Fibroblast of lung (primary cell): ENCODE measurements around the gene SLC9A3. TPM values are rescaled to one million over a fixed set of nuclear protein-coding genes. Genes with fewer than 3 reads are reported as not detected.

ENCODE experiments used
- DNase-seq, 2 donors: peaks; one replicate each; pipeline versions ENCODE4 v3.0.0 to v3.0.0-alpha.2; 2010; ENCODE audit warnings: low read depth in 2 of 2
- H2AFZ ChIP-seq: 2 replicates; pipeline ENCODE4 v1.5.1; 2012; ENCODE audit warnings: low read length, control low read depth, inconsistent platforms
- H3K27ac ChIP-seq: 2 replicates; pipeline ENCODE4 v1.5.1; 2011; ENCODE audit warnings: low read length, control low read depth; ENCODE audit not compliant: insufficient read depth
- H3K27me3 ChIP-seq: 2 replicates; pipeline ENCODE4 v1.5.1; 2011; ENCODE audit warnings: mild to moderate bottlenecking, low read length; ENCODE audit not compliant: control insufficient read depth, insufficient read depth
- H3K36me3 ChIP-seq: 2 replicates; pipeline ENCODE4 v1.5.1; 2011; ENCODE audit warnings: low read length; ENCODE audit not compliant: control insufficient read depth, insufficient read depth
- H3K4me1 ChIP-seq: 2 replicates; pipeline ENCODE4 v1.5.1; 2011; ENCODE audit warnings: low read length; ENCODE audit not compliant: control insufficient read depth, insufficient read depth; ENCODE audit errors: extremely low read depth
- H3K4me2 ChIP-seq: 2 replicates; pipeline ENCODE4 v1.5.1; 2011; ENCODE audit warnings: low read length, control low read depth; ENCODE audit not compliant: insufficient read depth; ENCODE audit errors: extremely low read depth
- H3K4me3 ChIP-seq, 4 experiments: fragments of 200-600 bp in 1 of 4; sonication (generic) in 1 of 4; replicated peaks in 1 of 4; 2 replicates each; pipeline ENCODE4 v1.5.1; 2011 to 2016; ENCODE audit warnings: low read length in 4 of 4, low read depth in 3 of 4, mild to moderate bottlenecking in 3 of 4, control low read depth in 2 of 4, inconsistent platforms in 1 of 4, mixed read lengths in 1 of 4; ENCODE audit not compliant: insufficient read depth in 1 of 4; ENCODE audit errors: control extremely low read depth in 1 of 4
- H3K79me2 ChIP-seq: 2 replicates; pipeline ENCODE4 v1.5.1; 2012; ENCODE audit warnings: mild to moderate bottlenecking, low read length, inconsistent platforms; ENCODE audit not compliant: control insufficient read depth, insufficient read depth
- H3K9ac ChIP-seq: 2 replicates; pipeline ENCODE4 v1.5.1; 2011; ENCODE audit warnings: mild to moderate bottlenecking, low read length, control low read depth; ENCODE audit not compliant: insufficient read depth
- H3K9me3 ChIP-seq: 2 replicates; pipeline ENCODE4 v1.5.1; 2012; ENCODE audit warnings: low read depth, low read length; ENCODE audit not compliant: control insufficient read depth, insufficient read depth
- H4K20me1 ChIP-seq: 2 replicates; pipeline ENCODE4 v1.5.1; 2011; ENCODE audit warnings: low read length; ENCODE audit not compliant: control insufficient read depth, insufficient read depth; ENCODE audit errors: extremely low read depth
- CTCF ChIP-seq, 2 donors: IDR thresholded peaks in 1 of 2; conservative IDR thresholded peaks in 1 of 2; 1 replicate in 1 of 2; 2 replicates in 1 of 2; pipeline ENCODE4 v1.5.1; 2011 to 2012; ENCODE audit warnings: low read length in 2 of 2, control low read depth in 1 of 2, inconsistent platforms in 1 of 2, low read depth in 1 of 2, mild to moderate bottlenecking in 1 of 2
- EZH2 ChIP-seq: IDR thresholded peaks from 2 replicates; pipeline ENCODE4 v1.5.1; 2012; ENCODE audit warnings: low read length, control low read depth, mild to moderate bottlenecking; ENCODE audit errors: missing control alignments
- polyA plus RNA-seq, 2 donors: library from polyadenylated mRNA; depleted of rRNA in 1 of 2; stranded (reverse) in 1 of 2; unstranded in 1 of 2; fragments of >200 nt; gene quantifications; 2 replicates each; pipeline ENCODE4 v1.2.1, GENCODE V29; 2011 to 2012; ENCODE audit warnings: missing spikeins in 1 of 2
- total RNA-seq: library from RNA; depleted of rRNA; stranded (reverse); fragments of >200 nt; gene quantifications from 2 replicates; pipeline ENCODE4 v1.2.1, GENCODE V29; 2014

Gene SLC9A3
- total and polyA plus RNA-seq, 2 donors (not counting 1 experiment from before 2014, with no cell fraction given) = 0.50 to 0.84 TPM

- no peak overlapping the region for H3K27ac ChIP-seq
- H3K4me2 ChIP-seq = no peak overlapping the region
- no peaks in the 10 kb centered on the region for H3K4me1 ChIP-seq
- peaks cover 6% of the 10 kb centered on the region for H3K27me3 ChIP-seq
- no peaks in the 10 kb centered on the region for H3K79me2 ChIP-seq
- H4K20me1 ChIP-seq = no peaks in the 10 kb centered on the region
- TF ChIP-seq CTCF (conservative IDR thresholded peaks at IDR 0.05 in 1 of 2, IDR thresholded peaks at IDR 0.05 in 1 of 2; ENCODE audit: low read depth in 1 of 2, low read length in 2 of 2) (no peak), EZH2 (no peak)
- H2AFZ ChIP-seq = no peak overlapping the region
- no peak overlapping the region for H3K9ac ChIP-seq
- no peaks in the 10 kb centered on the region for H3K36me3 ChIP-seq
- H3K9me3 ChIP-seq = no peaks in the 10 kb centered on the region
- H3K4me3 ChIP-seq = no peak overlapping the region
- no peak for DNase-seq
Observed at GRCh38 chr5:478369-478981, 45.8 kb downstream of the SLC9A3 start.

GRCh38 chr5:477871-478270, 46.4 kb downstream of the SLC9A3 start:
- Histone ChIP-seq H3K36me3 (no peaks in the 10 kb centered on the region), H3K27ac (no peak overlapping the region), H3K9ac (no peak overlapping the region), H3K27me3 (peaks cover 6% of the 10 kb centered on the region), H3K9me3 (no peaks in the 10 kb centered on the region), H3K4me3 (no peak overlapping the region), H3K4me1 (no peaks in the 10 kb centered on the region), H3K79me2 (no peaks in the 10 kb centered on the region), H2AFZ (no peak overlapping the region), H3K4me2 (no peak overlapping the region), H4K20me1 (no peaks in the 10 kb centered on the region)
- no peak for DNase-seq
- no peak for TF ChIP-seq EZH2
- no peak for TF ChIP-seq CTCF (conservative IDR thresholded peaks at IDR 0.05 in 1 of 2, IDR thresholded peaks at IDR 0.05 in 1 of 2; ENCODE audit: low read depth in 1 of 2, low read length in 2 of 2)

GRCh38 chr5:477247-477646, 47.0 kb downstream of the SLC9A3 start:
- Histone ChIP-seq H3K27ac (no peak overlapping the region), H3K4me3 (no peak overlapping the region), H3K9me3 (no peaks in the 10 kb centered on the region), H2AFZ (no peak overlapping the region), H3K9ac (no peak overlapping the region), H3K27me3 (peaks cover 6% of the 10 kb centered on the region), H3K36me3 (no peaks in the 10 kb centered on the region), H4K20me1 (no peaks in the 10 kb centered on the region), H3K4me2 (no peak overlapping the region), H3K4me1 (no peaks in the 10 kb centered on the region), H3K79me2 (peaks cover 1% of the 10 kb centered on the region)
- no peak for DNase-seq
- TF ChIP-seq EZH2 (no peak), CTCF (conservative IDR thresholded peaks at IDR 0.05 in 1 of 2, IDR thresholded peaks at IDR 0.05 in 1 of 2; ENCODE audit: low read depth in 1 of 2, low read length in 2 of 2) (no peak)
